ENCODE results near the gene PADI2.

PADI2 gene

DNA sequence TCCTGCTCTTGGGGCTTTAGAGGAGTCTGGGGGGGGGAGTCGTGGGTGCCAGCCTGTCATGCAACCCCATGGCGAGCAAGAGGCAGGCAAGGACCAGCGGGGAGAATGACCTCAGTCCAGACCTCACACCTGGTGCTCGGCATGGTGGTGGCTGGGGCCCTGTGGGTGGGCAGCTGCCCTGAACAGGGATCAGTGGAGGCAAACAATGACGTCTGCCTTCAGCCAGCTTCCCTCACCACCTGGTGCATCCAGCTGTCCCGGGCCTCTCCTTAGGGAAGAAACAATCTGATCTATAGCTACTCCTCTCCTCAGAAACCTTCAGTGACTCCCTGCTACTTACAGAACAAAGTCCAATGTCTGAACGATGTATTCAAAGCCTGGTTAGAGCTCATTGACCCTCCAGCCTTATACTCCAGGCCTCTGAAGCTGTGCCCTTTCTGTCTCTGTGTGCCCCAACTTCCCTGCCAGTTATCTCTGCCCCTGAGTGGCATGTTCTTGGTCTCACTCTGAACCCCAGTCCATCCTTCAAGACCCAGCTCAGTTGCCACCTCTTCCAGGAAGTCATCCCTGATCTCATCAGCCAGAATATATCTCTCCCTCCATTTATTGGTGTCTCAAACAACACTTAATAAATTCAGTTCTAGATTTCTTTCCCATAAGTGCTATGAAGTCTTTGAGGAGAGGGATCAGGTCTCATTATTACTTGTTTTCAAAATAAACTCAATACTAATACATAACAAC is 6.6 kb downstream of the PADI2 start:
- no peak for DNase-seq

DNA sequence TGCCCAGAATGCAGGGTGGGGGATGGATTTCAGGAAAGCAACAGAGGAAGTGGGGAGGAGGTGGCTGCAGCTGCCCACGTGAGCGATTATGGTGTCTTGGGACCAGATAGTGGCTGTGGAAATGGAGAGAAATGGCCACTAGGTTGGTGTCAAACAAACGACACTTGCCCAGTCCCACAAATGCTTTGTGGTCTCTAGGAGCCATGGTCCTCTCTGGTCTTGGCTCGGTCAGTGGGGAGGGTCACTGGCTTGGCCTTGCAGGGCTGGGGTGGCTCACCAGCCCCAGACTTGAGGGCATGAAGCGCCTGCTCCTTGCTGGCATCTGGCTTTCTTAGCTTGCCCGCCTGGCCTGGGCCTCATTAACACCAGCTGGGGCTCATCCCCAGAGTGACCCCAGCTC is 7.2 kb downstream of the PADI2 start:
- no peak for DNase-seq

DNA sequence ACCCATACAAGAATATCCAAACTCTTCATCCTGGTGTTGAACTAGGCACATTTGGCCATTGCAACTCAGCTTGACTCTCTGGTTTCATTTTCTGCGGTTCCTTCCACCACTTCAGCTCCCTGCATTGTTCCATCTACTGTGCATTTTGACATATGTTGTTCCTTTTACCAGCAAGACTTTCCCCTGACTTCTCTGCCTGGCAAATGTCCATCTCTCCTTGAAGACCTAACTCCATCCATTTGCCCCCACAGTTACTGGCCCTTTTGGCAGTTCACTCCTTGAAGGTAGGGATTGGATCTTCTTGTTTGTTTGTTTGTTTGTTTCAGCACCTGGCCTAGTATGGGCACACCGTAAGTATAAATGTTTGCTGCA is 8.7 kb downstream of the PADI2 start:
- DNase-seq = no peak

DNA sequence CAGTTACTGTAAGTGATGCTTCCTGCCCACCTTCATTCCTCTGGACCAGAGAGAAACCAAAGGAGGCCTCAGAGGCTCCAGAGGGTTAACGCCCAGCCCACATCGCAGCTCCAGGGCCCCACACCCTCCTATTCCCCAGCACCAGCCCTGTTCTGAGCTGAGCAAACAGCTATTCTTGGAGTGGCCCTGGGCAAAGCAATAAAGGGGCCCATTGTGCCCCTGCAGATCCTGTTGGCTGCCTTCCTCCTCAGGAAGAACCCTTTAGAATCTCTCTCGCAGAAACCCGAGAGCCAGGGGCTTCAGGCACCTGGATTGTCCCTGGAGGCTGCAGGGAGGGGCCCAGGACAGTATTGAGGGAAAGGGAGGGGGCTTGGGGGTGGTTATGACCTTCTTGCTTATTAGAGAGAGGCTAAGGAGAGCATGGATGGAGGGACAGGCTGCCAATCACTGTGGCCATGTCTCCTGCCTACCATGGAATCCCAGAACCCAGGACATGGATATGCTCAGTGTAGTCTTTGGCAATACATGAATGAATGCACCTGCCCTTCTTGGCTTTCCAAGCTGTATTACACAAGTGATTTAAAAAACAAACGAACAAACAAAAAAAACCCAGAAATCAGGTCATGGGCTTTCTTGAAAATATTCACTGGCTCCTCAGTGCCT is 9.2 kb downstream of the PADI2 start:
- no peak for DNase-seq

DNA sequence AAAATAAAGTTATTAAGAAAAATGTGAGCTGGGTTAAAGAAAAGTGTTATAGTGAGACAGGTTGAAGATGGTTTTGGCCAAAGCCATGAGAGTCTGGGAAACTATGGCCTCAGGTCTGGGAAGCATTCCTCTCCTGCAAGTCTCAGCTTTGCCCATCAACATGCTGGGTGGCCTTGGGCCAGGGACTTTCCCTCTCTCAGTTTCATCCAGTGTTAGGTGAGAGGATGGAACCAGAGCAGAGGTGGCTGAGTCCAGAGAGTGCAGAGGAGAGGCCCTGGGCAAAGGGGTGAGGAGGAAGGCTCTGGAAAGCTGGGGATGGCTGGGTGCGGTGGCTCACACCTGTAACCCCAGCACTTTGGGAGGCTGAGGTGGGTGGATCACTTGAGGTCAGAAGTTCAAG is 10.5 kb downstream of the PADI2 start:
- no peak for DNase-seq

DNA sequence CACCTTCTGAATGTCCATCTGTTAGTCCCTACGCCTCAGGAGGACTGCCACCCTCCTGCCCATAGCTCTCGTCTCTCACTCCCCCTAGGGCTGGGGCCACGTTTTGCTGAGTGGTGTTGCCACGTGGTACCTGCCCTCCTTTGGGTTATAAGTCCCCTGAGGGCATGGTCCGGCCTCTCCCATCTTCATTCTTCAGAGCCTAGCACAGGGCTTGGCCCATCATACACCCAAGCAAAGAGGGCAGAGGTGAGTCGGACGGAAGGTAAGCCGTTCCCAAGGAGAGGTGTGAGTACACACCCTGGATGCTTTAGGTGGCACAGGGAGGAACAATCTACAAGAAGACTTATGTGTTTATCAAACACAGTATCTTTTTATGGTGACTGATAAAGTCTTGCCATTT is 10.9 kb downstream of the PADI2 start:
- no peak for DNase-seq

DNA sequence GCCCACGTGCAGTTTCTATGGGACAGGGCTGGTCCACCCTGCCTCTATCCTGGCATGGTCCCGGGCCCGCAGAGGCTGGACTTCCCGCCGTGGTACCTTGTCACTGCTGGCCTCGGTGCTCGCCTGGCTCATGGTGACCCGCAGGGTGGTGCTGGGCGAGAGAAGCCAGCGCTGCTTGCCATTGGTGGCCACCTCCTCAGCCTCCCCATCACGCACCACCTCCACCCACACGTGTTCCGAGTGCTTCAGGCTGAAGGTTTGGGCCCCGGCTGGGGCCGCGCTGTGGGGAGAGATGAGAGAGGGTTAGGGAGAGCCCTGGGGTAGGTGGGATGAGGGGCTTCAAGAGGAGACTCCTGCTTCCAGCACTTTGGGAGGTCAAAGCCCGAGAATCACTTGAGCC is 14.5 kb downstream of the PADI2 start:
- no peak for DNase-seq

DNA sequence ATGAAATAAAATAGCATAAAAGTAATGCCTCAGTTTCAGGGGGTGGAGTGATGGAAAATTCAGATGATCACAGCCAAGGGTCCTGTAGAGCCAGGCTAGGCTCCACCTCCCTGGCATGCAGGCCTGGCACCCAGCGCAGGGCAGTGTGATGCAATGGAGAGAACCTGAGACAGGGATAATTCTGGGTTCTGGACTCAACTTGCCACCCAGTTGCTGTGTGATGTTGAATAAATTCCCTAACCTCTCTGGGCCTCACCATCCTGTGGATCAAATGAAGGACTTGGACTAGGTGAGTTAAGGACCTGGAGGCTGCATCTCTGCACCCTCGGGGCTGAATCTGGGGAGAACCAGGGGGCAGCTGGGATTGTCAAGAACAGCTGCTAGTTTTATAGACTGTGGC is 17.0 kb downstream of the PADI2 start:
- no peak for DNase-seq

DNA sequence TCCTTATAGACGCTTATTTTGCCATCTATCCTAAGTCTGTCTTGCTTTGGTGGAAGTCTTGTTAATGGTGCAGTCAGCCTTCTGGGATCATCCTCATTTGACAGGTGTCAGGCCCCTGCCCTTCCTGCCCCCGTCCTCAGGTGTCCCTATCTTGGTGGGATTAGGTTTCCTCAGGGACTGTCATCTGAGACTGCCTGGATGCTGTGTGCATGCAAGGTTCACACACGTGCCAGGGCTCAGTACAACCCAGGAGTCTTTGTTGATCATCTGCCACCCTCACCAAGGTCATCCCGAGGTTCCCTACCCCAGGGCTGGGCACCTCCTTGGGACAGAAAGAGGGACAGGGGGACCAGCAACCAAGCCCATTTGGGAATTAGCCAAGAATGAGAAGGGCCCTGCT is 18.0 kb downstream of the PADI2 start:
- no peak for DNase-seq

DNA sequence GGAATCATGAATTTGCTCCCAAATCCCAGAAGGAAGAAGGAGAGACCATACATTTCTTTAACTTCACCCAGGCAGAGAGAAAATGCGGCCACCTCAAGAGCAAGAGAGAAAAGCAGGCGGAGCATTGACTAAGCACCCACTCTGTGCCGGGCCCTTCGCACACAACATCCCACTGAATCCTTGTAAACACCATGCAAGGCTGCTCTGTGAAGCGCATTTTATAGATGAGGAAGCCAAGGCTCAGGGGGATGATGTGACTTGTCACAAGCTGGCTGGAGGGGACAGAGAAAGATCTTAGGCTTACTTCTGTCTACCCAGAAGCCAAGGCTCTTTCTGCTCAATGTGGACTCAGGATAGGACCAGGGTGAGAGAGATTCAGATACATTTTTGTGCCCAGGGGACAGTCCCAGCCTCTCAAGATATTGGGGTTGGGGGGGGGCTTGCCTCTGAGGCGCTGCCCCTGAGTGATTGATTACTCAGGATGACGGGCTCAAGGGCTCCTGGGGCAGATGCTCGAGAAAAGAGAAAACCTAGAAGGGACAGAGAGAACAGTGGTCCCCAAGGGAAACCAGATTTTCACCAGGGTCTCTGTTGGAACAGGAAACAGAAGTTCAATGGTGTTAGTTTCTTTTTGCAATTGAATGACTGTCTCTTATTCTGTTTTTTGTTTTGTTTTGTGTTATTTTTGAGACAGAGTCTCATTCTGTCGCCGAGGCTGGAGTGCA is 19.5 kb downstream of the PADI2 start:
- DNase-seq = no peak

DNA sequence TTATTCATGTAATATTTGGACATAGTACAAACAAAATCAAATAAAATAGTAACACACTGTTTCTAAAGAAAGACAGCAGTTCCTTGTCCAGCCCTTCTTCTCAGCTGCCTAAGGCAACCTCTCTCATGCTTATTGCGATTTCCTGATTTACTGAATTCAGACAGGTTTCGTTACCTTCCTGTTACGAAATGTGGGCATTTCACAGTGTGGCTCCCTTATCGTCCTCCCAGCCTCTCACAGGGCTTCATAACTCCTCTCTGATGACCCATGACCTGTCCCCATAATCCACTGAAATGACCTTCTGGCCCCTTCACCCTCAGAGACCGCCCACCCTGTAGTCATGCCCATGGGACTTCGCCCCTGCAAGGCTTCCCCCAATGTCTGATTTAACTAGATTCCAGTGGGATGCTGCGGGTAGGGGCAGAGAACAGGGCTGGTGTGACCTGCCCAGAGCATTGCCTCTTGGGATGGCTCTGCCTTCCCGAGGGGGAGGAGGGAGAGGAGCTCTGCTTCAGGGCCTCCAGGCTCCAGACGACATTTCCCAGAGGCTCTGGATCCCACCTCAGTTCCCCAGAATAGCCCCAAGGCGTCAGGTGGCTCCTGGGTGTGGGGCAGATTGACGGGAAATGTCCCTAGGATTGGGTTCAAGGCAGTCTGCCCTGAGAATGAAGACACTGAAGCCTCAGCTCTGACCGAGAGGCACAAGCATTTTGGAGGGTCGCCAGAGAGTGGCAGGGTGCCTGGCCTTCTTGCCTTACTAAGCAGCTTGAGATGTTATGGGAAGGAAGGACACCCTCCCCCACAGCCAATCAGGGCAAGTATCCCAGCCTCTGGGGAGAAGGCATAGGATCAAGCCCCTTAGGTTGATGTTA is 20.6 kb downstream of the PADI2 start:
- DNase-seq = no peak

DNA sequence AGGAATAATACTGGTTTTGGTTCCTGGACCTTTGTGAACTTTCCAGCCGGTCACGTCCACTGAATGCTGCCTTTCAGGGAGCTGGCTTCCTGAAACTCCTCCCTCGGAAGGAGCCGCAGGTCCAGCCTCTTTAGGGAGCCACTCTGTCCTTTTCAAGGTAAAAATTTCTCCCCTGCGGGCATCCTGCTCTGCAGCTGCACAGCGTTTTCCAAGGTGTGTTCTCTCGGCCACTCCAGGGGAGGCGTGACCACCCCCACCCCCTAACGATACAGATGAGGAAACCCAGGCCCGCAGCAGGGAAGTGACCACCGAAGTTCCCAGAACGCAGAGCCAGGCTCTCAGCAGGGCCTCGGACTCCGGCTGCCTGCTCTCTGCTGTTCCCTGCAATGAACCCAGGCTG is 21.5 kb downstream of the PADI2 start:
- no peak for DNase-seq

DNA sequence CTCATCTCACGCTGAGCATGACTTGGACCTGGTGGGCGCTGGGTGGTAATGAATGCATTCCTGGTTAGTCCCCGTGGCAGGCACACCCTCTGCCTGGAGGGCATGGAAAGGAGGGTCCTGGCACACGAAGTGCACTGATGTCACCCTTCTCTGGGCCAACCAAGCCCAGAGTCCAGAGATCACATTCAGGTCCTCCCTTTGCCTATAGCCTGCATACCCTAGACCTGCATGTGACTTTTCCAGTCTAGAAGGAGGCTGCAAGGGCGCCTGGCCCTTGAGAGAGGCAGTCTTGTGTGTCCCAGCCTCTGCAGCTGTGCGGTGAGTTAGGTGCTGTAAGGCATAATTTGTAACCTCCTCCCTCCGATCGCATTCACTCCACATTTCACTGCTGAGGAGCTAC is 22.1 kb downstream of the PADI2 start:
- no peak for DNase-seq

DNA sequence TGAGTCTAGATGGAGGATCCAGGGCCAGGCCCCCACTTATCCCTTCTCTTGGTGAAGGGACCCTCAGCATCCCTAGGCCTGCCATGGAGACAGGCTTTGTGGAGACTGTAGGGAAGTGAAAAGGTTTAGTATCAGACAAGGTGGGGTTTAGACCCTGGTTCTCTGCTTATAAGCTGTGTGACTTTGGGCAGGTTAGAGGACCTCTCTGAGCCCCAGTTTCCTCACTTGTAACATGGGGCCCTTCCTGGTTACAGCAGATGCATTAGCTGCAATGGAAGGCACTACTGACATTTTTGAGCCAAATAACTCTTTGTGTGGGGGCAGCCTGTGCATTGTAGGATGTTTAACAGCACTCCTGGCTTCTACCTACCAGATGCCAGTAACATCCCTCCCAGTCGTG is 22.7 kb downstream of the PADI2 start:
- DNase-seq = no peak

DNA sequence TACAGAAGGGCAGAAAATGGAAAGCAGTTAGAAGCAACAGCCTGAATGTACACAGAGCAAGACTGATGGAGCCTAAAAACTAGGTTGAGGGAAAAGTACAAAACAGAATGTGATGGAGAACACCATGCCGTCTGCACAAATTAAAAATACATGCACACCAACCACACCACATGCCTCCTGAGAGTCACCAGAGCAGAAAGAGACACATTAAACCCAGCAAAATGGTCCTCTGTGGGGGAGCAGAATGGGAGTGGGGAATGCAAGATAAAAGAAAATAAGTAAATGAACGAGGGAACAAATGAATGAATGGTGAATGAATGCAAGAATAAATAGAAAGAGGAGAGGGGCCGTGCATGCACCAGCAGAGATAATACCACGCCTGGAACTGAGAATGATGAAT is 24.1 kb downstream of the PADI2 start:
- no peak for DNase-seq

DNA sequence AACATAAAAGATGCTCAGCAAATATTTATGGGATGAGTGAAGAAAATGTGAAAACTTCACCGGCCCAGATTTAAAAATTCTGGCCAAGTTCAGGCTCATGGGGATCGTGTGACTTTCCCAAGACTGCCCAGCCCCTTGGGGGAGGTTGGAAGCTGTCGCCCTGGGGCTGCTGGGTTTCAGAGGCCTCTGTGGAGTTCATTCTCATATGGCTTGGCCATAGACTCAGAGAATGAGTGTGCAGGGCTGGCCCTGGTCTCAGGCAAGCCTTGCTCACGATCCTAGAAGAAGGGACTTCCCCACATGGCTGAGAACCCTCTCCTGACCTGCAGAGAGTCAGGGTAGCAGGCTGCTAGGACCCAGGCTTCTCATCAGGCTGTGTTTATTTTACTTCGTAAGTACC is 24.6 kb downstream of the PADI2 start:
- no peak for DNase-seq

DNA sequence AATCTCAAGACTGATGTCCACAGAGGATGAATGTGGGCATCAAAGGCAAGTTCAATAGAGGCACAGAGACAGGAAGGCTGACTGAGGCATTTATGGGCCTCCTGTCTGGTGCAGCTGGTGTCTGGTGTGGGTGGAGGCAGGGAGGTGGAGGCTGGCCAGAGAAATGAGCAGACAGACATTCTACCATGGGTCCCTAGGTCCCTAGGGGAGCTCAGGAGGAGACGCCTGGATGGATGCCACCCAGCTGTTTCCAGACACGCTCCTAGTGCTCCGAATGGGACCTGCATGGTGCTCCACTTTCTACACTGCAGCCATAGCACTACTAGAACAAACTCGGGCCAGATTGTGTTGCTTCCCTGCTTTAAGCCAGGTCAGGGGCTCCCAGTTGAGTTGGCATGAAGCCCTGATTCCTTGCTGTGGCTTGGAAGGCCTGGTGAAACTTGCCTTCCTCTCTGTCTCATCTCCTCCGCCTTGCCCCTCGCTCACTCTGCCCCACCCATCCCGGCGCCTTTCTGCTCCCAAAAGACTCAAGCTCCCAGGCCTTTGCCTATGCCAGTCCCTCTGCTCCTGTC is 25.3 kb downstream of the PADI2 start:
- no peak for DNase-seq

DNA sequence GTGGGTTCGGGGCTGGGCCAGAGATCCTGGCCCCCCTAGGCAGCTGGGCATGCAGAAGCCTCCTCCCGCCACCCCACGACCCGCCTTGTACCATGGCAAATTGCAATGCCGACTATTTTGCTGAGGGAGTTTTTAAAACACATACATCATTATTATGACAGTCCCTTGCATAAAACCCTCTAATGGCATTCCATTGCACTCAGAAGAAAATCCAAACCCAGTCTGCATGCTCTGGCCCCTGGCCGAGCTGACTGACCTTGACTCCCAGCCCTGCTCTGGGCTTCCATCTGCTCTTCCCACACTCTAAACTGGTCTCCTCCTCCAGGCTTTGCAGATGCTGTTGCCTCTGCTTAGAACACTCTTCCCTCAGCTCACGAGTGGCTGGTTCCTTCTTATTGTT is 28.0 kb downstream of the PADI2 start:
- DNase-seq = no peak

DNA sequence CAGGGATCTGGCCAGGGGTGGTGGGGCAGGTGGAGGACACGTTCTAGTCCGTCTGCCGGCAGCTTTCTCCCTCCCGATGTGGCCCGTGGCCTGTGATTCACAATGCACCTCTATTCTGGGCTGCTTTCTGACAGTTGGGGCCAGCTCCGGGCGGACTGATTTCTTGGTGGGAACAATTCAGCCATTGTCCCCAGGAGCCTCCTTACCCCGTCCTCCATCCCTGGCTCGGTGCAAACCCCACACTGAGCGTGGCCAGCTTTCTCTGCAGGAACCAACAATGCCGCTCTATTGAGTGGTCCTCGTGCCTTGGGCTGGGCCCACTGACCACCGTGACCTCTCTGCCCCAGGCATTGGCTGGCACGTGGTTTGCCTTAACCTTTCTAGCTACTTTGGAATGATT is 29.7 kb downstream of the PADI2 start:
- no peak for DNase-seq

DNA sequence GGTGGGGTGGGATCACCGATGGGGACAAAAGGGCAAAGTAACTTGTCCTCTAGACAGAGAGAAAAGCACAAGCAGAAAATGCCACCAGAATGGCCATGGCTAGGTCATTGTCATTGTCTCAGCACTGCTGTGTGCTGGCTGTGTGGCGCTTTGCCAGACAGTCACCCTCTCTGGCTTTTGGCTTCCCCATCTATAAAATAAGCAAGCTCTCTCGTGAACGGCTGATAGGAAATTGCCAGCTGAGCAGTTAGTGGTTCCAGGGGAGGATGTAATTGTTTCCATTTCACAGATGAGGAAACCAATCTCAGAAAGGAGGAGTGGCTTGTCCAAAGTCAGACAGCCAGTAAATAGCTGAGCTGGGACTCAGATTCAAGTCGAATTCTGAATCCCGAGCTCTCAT is 32.5 kb downstream of the PADI2 start:
- DNase-seq = no peak

DNA sequence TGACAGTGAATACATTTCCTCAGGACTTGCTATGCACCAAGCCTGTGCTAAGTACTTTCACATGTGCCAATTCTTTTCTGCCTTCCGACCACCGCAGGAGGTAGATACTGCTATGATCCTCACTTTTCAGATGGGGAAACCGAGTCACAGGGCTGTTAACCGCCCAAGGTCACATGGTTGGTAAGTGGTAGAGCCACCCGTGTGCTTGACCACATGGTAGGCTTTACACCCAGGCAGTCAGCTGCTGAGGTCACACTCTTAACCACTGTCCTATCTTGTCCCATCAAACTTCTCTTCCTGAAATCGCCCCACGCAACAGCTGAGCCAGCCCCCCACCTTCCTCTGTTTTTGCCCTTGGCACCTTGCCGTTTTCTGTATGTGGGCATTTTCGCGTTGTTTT is 34.5 kb downstream of the PADI2 start:
- no peak for DNase-seq

DNA sequence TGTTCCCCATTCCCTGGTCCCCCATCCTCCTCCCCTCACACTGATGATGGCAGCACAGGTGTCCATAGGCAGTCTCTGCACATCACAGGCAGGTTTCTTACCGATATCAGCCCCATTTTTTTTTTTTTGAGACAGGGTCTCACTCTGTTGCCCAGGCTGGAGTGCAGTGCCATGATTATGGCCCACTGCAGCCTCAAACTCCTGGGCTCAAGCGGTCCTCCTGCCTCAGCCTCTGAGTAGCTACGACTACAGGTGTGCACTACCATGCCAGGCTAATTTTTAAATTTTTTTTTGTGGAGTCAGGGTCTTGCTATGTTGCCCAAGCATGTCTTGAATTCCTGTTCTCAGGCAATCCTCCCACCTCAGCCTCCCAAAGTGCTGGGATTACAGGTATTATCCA is 36.5 kb downstream of the PADI2 start:
- DNase-seq = no peak

DNA sequence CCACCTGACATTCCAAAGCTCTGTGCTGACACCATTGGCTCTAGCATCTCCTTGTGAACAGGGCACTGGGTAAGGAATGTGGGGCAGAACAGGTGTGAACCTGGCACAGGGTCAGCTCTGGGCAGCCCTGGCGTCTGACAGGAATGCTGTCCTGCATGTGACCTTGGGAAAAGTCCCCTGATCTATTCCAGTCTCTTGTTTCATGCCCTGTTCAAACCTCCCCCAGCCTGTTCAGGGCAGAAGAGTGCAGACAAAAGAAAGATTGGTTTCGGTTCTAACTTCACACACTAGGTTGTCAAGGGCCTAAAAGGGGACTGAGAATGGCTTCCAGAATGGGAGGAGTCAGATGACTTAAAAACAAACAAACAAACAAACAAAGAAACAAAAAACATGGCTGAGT is 37.8 kb downstream of the PADI2 start:
- no peak for DNase-seq

Data from stimulated activated CD4-positive, alpha-beta T cell treated with anti-CD3 and anti-CD28 coated beads, Interleukin-15, amount 100 ng/mL, for 24 hours (primary cell).